Stimulated activated CD4-positive, alpha-beta T cell treated with anti-CD3 and anti-CD28 coated beads, Interleukin-4, amount 100 ng/mL, for 24 hours (primary cell): ENCODE data around the gene PBX3.

Experiments used
- DNase-seq: peaks from one replicate; pipeline ENCODE4 v3.0.0-alpha.2; 2020

Gene PBX3

GRCh38 chr9:125878164-125878631 lies 131.0 kb downstream of the PBX3 start:
- DNase-seq = no peak

- DNase-seq = no peak
Observed at GRCh38 chr9:125881042-125881441, 133.9 kb downstream of the PBX3 start.

DNA sequence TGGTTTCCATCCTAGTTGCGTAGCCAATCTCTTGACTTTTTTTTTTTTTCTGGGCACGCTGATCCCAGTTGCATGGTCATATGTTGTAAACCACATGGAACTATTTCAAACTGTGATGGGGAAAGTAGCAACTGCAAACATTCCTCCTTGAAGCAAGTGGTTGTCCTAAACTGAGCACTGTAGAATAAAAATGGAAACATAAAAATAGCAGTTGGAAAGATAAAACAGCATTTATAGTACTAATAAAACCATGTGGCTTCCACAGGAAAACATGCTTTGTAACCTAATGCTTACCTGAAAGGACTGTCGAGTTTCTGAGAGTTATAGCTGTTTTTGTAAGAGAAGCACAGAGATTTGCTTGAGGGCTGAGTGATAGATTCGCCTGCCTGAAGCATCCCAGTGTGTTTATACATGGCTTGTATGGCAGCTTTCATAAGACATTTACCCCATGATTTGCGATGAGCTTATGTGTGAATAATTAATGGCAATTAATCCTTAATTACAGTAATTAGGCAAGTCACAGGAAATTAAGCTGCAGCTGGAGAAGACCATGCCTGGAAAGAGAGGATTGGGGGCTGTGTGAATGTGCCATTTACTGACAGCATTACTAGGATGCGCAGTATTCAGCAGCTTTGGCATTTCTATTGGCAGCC lies 136.5 kb downstream of the PBX3 start:
- DNase-seq = no peak

DNA sequence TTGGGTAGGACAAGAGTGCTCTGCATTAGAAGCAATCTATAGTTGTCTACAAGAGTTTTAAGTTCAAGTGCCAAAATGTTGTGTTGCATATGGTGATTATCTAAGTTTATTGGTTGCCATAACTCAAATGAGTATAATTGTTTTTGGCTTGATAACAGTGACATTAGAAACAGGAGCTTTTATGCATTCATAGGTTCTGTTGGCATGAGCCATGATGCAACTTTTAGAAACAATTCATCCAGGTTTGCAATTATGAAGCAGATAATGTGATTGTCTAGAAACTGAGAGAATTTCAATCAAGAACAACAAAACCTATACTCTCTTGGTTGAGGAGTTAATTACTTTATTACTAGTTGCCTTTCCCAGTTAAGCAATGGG lies 137.0 kb downstream of the PBX3 start:
- no peak for DNase-seq

DNA sequence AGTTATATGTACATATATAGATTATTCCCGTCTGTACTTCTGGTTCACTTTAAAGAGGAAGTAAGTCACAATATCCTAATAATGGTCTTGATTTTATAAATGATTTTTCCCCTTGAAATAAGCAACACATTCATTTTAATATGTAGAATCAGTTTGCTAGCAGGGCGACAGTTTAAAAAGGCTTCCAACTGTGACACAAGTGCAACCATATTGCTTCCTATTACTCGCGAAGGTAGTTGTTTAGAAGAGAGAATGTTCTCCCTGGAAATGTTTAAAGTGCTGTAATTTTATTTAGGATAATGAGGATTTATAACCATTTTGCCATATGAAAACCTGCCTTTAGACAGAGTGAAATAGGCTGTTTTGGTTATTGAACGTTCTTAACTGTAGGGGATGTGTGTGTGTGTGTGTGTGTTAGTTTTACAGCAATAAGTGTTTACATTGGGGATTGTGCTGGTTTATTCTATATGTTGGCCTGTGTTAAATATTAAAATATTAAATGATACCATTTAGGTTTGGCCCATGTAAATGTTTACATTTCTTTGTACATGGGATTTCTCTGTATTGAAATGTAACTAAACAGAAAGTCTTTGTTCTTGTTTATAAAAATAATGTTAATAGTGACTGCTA lies 138.3 kb downstream of the PBX3 start:
- DNase-seq = no peak

GRCh38 chr9:125886365-125886764 lies 139.2 kb downstream of the PBX3 start:
- DNase-seq = no peak

- DNase-seq = no peak
Observed at GRCh38 chr9:125887172-125887571, 140.0 kb downstream of the PBX3 start.

GRCh38 chr9:125888211-125888610 lies 141.0 kb downstream of the PBX3 start:
- DNase-seq = no peak

DNA sequence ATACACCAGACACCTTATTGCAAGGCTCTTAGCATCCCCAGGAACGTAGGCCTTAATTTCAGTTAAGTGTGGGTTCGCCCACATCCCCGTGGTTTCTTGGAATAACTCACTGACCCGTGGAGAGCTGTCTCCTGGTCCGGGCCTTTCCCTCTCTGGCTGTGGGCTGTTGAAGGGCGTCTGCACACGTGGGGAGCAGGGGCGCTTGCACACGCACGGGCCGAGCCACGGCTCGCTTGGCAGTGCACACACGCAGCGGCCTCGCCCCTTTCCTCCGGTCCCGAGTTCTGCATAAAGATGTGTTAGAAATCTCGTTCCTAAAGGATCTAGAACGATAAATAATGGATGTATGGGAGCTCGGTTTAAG lies 141.9 kb downstream of the PBX3 start:
- DNase-seq = peak; percentile 3

DNA sequence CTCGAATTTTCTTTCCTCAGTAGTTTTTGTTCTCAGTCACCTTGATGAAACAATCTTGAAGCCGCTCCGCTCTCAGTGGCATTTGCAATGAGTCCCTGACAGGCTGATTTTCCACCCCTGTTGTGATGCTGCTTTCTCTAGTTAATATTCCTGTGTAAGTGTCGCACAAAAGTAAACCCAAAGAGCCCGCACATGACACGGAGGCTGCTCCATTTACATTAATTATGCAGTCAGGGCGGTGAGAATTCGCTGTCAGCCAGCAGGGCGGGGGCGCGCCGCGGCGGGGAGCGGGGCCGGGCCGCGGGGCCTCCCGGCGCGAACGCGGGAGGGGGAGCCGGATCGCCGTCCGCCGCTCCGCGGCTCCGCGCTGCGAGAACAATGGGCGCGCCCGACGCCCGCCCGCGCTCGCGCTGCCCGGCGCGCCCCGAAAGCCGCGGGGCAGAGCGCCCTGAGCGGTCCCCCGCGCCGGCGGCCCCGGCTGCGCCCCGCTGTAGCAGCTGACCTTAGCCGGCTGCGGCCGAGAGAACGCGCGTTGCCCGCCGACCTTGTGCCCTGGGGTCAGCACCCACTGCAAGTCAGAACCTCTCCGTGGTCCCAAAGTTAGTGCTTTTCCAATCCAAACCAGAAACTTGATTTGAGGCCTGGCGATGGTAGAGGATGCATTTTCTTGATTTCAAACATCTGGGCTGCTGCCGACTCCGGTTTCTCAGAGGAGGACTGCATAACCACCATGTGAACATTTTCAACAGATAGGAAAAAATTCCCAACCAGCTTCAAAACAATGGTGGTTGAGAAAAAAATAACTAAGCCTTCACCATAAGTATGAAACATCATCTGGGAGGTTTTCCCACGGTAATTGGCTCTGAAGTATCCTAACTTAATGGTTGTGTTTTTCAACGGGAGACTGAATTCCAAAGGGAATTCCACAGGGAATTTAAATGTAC lies 142.6 kb downstream of the PBX3 start:
- peak; percentile 36 for DNase-seq

GRCh38 chr9:125890826-125891225 lies 143.7 kb downstream of the PBX3 start:
- DNase-seq = no peak

DNA sequence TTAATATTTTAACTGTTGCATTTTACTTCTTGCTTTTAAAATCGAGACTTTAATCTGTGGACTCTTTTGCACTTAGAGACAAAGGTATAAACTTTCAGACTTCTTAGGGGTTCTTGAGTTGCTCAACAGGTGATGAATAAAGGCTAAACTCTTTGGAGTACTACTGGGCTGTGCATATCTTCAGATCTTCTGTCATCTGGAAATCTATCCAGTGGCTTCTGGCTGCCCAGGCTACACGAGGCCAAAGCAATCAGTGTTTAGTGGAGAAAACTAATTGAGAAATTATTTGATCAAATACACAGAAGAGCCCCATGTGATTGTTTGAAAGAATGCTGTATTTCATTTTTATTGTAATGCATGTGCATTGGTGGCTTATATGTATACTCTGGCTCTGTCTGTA lies 146.1 kb downstream of the PBX3 start:
- DNase-seq = no peak

- no peak for DNase-seq
Observed at GRCh38 chr9:125894566-125894965, 147.4 kb downstream of the PBX3 start.

DNA sequence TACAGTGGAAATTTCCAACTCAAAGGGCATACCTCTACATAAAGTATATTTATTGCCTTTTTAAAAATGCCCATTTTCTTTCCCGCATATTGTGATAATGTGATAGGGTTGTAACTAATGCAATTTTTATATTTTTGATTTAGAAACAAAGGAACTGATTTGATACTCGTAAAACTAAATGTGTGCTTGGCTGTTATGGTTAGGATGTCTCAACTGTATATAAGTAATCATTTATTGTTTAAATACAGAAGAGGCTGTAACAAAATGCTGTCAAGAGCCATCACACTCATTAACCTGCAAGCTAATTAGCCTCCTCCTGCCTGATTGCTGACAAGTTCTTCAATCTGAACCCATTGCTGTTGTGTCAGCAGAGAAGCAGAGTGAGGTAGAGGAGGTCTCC lies 149.2 kb downstream of the PBX3 start:
- DNase-seq = no peak

DNA sequence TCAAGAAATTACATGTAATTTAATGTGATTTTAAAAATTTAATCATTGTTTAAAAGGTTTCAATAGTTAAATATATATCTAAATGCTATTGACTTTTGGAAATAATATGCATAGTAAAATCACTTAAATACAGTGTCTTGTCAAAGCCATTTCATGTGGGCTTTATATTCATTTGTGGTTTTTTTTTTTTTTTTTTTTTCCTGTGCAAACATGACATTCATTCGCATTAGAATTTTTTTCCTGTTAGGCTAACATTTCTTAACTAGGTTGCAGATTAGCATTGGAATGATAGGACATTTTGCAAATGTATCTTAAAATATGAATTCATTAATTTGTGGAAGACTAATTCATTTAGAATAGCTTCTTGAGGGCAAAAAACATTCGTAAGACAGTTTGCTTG lies 149.8 kb downstream of the PBX3 start:
- DNase-seq = no peak

DNA sequence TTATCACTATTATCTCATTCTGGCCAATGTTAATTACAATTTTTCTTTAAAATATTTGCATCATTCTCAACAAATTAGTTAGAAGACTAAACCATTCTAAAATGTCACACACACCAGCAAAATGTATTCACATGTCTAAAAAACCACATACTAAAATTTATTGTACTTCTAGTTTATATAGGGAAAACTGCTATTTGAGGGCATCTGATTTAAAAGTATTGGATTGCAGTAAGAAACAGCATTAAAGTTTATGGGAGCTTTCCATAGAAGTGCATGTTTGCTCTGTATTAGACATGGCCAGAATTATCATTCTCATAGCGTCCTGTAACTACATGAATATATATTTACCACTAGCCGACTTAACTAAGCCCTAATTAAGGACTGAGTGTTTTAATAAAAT lies 150.3 kb downstream of the PBX3 start:
- DNase-seq = no peak

DNA sequence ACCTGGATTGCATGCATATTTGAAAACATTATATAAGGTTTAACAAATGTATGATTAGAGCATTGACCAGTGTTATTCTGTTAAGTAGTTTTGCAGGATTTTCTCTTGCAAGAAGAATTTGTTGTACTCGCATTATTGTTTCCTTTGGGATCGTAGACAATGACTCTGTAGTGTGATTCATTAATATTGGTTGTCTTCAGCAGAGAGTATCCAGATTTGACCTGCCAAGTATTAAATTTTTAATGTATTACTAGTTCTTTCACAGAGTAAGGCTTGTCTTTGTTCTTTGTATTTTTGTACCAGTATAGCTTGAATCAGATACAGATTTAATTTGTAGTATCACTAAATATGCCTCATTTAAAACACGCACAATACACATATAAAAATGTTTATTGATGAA lies 155.0 kb downstream of the PBX3 start:
- DNase-seq = no peak

DNA sequence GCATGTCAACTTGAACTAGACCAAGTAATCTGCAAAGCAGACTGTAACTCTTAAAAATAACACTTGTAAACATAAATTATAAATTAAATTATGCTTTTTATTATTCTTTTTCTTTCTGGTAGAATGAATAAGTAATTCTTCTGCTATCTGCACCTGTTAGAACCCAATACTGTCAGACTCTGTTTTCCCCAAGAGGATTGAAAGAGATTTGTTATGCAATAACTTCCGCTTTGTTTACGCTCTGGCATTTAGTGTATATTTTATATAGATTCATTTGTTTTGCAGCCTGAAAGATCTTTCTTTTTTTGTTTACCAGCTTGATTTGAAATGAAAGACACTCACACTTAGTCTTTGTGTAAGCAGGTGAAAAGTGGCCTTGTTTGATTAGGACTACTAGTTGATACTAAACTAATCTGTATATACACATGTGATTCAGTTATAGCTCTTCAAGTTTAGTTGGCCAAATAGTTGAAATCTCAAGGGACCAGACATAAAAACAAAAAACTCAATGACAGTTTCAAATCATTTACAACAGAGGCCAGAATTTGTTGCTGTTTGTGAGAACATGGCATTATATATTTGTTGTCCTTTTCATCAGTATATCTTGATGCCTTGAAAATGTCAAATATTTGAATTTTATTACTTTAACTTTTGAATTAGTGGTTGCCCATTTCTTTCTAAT lies 155.8 kb downstream of the PBX3 start:
- no peak for DNase-seq

- no peak for DNase-seq
Observed at GRCh38 chr9:125904155-125904851, 157.1 kb downstream of the PBX3 start.

GRCh38 chr9:125906144-125906543 lies 159.0 kb downstream of the PBX3 start:
- no peak for DNase-seq

GRCh38 chr9:125906893-125907292 lies 159.7 kb downstream of the PBX3 start:
- no peak for DNase-seq

DNA sequence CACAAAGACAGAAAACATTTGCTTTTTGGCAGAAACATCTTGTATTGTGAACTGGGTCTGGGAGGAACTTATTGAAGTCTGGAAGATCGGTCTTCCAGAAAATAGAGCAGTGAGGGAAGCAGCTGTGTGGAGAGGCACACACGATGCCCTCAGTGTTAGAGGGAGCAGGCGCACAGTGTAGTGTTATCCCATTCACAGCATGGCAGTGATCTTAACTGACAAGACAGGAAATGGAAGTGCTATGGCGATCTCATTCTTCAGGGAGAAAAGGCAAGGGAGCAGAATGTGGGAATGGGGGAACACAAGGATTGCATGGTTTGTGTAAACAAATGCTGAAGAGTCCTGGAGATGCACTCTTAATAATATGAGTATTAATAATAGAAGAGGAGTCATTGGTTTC lies 161.0 kb downstream of the PBX3 start:
- DNase-seq = no peak

DNA sequence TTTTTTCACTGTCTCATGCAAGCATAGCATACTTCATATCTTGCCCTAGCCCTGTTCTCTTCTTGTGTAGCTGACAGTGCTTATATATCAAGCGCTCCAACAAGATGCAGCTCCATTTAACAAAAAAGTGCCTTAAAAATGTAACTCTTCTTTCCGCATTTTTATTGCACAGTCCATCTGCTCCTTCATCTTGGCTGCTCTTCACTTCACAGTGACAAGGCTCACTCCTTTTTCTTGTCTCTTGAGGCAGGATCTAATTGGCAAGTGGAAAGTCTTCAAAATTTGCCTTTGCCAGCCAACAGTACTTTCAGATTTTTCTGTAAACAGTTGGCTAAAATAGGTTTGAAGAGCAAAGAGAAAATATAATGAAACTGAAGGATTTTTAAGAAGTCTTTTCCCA lies 161.8 kb downstream of the PBX3 start:
- DNase-seq = no peak
